ENCODE data around the gene TBC1D21.

TBC1D21 gene

DNA sequence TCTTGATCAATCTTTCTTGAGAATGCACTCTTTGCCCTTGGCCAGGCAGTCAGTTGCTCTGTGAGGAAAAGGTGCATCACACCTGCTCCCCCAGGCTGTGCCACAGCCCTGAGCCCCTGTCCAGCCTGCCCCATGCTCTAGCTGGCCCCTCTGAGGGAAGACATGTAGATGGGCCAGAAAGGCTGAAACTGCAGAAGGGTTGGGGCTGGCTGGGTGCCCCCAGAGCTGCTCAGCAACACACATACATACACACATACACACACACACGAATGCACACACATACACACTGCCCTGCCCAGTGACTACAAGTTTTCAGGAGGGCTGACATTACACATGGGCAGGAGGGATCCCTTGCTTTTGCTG lies 16.4 kb downstream of the TBC1D21 start:
- DNase-seq: no peak

DNA sequence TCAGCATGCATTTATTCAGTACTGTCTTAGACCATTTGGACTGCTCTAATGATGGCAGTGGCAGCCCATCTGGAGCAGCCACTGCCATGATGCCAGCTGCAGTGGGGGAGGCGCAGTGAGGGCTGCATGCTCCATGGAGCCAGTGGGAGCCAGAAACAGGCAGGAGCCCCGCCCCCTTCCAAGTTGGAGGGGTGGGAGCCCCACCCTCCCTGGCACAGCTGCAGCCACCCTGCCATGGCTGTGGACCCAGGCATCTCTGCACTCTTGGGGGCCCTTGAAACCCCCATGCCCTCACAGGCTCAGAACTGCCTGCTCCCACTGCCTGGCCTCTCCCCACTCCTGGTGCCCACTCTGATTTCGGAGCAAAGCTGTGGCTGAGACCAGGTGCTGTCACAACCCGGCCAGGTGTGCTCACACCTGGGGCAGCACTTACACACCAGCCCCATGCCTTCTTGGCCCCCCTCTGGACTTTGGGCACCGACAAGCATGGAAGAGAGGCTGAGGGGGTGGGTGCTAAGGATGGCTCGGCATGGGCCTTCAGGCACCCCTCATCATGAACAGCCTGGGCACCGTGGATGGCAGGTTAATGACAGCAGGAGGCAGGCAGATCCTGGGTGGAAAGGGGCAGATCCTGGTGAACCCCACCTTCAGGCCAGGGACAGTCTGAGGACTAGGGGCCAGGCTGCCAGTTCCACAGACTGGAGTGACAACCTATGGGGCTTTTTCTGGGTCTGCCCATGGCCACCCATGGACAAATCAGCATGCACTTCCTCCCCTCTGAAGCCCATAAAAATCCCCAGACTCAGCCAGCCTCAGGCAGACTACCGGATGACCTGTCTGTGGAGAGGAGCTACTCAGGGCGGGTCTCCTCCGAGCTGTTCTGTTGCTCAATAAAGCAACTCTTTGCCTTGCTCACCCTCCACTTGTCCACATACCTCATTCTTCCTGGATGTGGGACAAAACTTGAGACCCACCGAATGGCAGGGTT lies 18.3 kb downstream of the TBC1D21 start:
- no peak for DNase-seq

DNA sequence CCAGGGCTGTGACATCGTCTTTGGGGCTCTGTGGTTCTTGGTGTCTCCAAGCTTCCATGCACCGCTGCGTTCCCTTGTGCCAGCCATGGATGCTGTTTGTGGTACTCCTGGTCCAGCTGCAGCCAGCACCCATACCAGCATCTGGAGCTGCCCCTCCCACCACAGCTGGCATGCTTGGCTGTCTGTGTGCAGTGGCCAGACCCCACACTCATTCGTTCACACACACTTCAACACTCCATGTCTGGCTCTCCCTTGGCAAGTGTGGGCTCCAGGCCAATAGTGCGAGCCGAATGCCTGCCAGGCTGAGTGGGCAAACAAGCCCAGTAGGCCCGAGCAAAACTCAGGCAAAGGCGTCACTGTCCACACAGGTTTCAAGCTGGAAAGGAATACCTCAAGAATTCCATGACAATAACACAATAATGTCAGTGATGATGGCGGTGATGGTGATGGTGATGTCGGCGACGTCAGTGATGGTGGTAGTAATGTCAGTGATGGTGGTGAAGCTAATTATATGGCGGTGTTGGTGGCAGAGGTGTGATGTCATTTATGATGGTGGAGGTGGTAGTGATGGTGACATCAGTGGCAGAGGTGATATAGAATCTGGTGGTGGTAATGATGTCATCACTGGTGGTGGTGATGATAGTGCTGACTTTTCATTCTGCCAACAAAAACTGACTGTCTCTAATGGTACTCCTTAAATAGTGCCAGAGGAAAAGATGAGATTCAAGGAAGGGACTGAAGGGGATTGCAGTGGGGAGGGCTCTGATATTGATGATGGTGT lies 19.3 kb downstream of the TBC1D21 start:
- no peak for DNase-seq

DNA sequence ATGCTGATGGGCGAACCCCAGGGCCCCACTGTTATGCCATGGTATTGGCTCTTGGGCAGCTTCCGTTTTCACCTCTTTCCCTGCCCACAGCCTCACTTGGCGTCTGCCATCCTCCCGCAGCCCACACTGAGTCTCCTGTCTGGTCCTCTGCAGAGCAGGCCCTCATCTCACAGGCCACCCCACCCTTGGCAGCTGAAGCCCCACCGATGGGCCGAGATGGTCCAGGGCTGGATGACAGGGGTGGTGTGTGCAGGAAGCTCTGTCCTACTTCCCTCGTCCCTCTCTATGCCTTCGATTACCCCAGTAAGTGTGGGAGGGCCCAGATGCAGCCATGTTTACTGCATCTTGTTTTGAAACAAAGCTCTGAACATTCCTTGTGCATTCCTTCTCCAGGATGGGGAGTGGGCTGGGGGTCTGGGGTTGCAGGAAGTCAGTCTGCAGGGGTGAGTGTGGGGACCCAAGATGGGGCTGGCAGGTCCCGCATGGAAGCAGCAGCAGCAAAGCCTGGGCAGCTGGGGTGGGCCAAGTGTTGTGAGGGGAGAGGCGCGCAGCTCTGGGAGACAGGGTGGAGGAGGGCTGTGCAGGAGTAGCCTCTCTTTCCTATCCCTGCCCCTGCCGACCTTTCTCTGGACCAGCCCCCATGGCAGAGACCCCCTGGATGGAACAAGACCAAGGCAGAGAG lies 20.9 kb downstream of the TBC1D21 start:
- no peak for DNase-seq

DNA sequence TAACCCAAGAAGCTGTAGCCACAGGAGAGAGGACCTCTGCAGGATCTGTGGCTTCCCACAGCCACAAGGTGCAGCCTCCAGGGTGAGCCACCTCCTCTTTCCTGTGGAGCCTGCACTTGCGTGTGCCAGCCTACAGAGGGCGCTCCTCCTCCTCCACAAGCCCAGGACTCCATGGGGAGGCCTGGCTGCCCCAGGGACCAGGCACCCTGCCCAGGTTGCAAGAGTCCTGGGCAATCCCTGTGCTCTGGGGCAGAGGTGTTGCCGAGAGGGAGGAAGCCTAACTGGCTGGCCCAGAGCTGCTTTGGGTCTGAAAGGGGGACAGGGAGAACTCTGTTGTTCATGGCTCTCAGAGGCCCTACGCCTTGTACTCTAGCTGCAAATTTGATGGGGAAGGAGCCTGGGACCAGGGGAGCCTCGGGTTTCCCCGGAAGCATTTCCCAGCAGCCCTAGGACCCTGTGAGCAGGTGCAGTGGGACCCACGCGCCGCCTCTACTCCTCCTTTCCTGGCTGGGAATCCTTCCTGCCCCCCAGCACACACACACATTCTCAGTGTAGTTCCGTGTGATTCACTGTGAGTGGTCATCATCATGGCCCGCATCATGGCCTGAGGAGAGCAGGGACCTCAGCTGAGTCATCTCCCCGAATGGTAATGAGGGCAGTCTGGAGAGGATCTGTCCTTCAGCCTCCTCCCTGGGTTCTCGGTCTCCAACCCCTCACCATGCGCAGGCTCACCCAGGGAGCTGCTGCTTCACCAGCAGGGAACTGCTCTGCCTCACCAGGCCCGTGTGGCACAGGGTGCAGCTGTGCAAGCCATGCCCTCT lies 24.3 kb downstream of the TBC1D21 start:
- peak; percentile 97 for DNase-seq

DNA sequence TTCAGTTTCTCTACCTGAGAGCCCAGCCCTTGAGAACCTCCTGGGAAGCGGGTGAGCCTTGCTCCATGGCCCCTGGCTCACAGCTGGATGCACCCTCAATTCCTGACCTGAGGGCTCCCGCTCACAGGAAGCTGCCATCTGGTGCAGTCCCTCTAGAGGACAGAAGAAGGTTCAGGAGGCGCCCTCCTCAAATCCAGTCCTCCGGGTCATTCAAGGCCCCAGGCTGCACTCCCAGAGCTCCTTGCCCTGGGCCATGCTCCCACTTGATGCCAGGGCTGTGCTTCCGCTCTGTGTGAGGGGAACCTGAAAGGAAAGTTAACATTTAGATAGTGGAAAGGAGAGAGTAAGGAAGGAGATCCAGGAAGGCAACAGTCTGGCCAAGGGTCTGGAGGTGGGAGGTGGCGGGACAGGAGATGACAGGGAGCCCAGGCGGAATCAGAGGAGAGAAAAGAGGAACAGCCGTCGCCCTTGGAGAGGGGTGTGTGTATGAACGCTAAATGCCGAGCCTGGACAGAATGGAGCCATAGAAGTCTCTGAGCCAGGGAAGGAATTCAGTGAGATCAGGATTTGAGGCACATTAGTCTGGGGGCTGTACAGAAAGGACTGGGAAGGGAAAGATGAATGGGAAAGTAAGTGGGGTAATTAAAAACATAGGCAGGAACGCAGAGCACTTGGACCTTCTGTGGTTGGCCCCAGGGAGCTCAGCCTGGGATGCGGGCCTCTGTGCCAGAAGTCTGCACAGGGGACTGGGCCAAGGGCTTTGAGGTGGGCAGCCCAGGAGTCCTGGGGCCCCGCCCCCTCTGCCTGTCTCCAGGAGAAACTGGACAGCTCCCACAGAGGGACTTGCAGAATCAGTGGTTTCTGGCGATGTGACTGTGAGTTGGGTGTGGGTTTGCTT lies 26.1 kb downstream of the TBC1D21 start:
- DNase-seq: no peak

DNA sequence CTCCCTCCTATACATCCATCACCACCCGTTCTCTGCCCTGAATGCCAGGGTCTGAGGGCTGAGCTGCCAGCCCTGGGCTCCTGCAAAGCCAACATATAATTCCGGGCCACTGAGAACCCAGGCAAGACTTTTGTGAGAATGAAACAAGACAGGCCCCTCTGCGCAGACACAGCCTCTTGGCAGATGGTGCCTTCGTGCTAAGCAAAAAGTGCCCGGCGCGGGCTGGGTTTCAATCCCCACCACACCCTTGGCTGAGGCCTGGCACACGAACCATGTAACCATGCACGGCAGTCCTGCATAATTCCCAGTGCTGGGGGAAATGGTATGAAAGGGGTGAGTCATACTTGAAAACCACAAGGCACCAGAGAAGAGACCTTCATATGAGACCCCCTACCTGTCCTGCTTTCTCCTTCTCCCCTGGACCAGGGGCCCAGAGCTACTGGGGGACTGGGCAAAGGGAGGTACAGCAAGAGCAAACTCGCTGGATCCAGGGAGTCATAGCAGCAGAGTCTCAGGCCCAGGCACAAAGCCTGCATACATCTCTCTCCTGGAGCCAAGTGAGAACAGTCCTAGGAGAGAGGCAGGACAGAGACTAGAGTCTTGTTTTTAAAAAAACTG lies 26.8 kb downstream of the TBC1D21 start:
- peak; percentile 39 for DNase-seq

DNA sequence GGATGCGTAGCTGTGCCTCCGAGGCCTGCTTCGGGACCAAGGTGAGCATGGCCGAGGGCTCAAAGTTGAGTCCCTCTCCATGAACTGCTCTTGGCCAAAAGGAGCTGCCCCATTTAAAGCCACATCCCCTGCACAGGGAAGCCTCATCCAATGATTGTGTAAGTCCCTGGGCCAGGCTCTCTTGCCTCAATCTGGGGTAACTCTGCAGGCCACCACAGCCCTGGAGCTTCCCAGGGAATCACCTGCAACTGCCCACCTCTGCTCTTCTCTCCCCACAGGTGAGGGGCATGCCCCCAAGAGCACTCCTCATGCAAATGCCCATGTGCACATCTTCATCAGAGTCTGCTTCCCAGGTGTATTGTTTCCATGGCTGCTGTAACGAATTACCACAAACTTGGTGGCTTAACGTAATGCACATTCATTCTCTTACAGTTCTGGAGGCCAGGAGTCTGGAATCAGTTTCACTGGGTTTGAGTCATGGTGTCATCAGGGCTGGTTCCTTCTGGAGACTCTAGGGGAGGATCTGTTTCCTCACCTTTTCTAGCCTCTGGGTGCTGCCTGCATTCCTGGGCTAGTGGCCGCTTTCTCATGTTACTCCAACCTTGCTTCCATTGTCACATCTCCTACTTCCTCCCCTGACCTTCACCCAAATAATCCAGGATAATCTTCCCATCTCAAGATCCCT lies 27.9 kb downstream of the TBC1D21 start:
- DNase-seq: no peak

DNA sequence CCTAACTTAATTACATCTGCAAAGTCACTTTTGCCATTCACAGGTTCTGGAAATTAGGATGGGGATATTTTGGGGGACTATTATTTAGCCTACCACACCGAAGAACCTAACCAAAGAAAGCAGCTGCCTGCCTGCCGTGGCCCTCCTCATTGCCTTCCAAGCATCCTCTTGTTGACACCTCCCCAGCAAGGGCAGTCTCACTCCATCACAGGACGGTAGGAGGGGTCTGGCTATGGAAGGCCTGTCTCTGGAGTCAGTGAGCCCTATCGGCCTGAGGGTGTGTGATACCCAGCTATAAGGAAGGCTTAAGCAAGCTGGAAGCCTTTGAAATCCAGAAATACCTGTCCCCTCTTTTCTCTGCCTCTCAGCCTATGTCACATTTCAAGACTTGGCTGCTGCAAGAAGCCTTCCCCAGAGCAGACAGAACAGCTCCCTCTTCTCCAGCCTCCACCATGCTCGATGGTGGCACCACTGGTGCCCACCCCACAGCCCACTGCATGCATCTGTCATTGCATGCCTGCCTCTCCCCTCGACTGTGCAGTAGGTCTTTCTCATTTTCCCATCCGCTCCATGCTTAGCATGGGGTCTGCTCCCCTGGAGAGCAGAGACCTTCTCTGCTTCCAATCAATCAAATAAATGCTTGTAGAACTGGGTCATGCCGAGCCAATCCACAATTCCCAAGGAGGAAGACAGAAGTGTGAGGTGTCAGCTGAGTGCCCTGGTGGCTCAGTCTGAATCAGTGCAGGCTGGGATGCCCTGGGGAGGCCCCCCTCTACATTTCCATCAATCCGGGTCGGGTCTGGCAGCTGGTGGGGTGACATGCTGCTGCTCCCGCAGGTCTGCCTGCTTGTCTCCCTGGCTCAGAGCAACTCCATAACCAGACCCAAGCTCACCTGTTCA lies 29.0 kb downstream of the TBC1D21 start:
- no peak for DNase-seq

DNA sequence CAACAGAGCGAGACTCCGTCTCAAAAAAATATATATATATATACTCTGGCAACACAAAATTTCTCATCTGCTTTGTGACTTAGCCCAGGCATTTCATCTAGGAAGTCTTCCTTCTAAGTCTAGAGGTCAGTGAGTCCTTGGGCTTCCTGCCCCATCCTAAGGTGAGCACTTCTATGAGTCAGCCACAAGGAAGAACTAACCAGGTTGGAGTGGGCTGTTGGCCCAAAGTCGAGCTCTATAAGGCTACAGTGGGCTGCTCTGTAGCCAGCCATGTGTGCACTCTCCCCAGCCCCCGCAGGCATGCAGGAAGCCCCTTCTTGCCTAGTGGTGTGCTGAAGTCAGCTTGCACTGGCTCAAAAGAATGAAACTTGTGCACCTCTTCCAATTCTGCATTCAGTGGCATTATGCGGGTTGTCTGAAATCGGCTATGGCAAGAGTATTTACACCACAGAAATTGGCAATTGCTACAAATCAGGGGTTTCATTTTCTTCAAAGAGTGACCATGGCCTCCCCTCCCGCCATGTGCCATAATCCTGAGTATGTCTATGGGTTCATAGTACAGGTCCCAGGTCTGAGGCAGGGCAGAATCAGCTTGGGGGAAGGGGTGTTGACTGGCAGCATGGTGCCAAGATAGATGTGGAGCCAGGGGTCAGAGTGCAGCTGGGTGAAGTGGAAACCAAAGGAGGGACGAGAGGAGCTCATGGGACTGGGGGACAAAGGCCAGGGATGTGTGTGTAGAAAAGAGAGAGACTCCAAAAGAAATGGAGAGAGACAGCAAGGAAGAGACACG lies 30.9 kb downstream of the TBC1D21 start:
- DNase-seq: no peak

DNA sequence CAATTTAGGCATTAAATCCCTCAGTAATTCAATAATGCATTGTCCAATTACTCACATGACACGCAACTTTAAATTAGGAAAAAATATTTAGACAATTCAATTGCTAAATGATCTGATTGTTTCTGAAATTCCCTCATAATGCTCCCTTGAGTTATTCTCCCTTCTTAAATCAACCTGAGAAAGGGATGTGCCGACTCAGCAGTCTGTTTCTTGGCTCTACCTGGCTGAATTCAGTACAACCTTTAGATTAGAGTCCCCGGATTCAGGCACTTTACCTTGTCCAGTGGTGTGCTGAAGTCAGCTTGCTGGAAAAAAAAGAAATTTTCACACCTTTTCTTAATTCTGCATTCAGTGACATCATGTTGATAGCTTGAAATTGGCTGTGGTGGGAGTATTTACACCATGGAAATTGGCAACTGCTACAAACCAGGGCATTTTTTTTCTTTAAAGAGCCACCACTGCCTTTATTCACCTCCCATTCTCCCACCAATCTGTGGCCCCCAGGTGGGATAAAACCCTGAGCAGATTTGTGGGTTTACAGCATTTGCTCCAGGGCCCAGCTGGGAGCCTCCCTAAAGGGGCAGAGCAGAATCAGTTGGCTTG lies 32.0 kb downstream of the TBC1D21 start:
- no peak for DNase-seq

DNA sequence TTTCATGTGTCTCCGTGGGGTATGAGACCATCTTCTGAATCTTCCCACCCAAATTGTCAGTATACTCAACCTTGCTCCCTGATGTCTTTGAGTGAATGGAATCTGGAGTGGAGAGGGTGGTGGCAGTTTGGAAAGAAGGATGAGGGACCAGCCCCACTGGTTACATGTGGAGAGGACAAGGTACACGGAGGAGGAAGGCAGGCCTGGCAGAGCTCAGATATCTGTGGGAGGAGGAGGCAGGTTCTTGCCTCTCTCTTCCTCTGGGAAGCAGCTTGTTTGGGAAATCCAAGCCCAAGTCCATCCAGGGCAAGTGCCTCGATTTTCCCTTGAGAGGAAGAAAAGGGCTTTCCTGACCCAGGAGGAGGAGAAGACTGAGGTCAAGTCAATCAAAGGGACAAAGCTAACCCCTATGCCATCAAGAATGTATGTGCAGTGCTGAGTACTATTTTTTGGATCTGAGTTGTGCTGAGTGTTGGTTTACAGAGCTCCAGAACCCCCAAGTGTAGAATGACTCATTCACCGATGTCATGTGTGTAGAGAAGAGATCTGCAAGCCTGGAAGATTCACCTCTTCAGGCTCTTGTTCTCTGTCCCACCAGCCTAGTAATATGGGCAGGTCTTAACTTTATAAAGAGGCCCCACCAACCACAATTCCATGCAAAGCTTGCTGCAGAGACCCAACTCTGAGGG lies 33.1 kb downstream of the TBC1D21 start:
- peak; percentile 34 for DNase-seq

DNA sequence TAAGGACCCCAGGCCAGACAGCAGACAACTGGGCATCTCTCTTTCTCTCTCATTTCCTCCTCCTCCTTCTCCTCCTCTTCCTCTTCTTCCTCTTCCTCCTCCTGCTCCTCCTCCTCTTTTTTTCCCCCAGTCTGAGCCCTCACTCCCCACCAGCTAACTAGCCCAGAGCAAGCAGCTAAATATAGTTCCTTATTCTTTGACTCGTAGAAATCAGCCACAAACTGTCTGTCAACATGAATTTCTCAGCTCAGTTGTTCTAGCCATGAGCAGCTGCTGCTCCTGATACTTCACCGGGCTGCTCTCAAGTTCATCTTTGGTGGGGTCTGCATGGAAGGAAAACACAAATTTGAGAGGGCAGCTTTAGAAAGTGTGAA lies 33.7 kb downstream of the TBC1D21 start:
- DNase-seq: no peak

DNA sequence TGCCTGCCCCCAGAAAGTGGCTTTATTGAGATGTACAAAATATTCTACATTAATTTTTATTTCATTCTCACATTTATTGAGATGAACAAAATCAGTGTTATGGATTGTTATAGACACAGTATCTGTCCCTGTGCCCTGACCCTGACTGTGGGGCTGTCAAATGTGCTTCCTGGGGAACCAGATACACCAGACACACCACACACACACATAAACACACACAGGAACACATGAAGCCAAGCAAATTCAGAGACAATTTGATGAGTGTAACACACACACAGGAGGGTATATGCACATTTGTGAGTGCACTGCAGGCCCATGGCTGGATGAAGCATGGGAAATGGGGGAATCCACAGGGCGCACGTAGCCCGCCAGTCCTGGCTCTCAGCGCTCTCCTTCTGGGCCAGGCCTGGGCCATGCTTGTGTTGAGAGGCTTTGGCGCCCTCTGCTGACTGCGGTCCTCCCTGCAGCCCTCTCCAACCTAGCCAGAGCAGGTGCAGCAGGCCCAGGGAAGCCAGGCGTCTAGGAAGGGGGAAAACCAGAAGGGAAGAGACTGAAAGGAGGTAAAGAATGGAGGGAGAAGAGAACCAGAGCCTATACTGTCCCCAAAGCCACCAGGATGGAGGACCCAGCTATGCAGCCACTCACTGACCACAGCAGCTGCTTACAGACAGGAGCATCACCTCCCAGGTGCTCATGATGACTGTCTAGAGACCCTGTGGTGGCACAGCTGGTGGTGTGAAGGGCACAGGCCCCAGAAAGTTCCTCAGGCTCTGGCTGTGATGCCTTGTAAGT lies 34.9 kb downstream of the TBC1D21 start:
- DNase-seq: peak; percentile 39

DNA sequence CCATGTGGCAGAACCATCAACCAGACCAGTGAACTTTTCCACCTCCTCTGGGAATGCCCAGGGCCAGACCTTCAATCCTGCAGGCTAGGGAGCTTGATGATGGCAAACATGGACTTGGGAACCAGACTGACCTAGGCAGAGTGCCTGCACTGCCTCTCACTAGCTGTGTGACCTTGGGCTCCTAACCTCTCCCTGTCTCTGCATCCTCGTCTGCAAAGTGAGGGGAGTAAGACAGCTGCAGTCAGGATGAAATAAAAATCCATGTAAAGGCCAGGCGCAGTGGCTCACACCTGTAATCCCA lies 35.4 kb downstream of the TBC1D21 start:
- no peak for DNase-seq

DNA sequence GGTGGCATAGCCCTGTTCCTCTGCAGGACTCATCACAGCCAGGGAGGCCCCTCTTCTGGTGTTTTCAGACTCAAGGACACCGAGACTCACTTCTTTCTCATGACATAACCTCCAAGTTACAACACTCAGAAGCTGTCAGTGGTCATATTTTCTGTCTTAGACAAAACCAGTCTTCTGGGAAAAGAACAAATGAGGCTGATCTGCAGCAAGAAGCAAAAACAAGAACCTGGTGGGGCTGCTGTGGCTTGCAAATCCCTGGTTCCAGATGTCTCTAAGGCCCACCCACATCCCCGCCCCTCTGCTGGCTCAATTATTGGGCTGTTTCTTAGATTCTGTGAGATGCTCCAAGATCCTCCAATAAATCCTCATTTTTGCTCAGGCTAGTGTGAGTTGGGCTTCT lies 36.3 kb downstream of the TBC1D21 start:
- DNase-seq: no peak

All from NCI-H226 (cell line).